Neuronal stem cell (in vitro differentiated cells): ENCODE measurements around the gene PXMP2.

Experiments used
- DNase-seq: peaks from one replicate; pipeline ENCODE4 v3.0.0-alpha.2; 2013; ENCODE audit warnings: low spot score
- H2AFZ ChIP-seq: one replicate; pipeline ENCODE4 v1.6.1; 2013; ENCODE audit warnings: mild to moderate bottlenecking, low read length, inconsistent platforms
- H2AK5ac ChIP-seq: 2 replicates; pipeline ENCODE4 v1.6.1; 2013; ENCODE audit warnings: low read depth, mild to moderate bottlenecking, inconsistent platforms, low read length, moderate library complexity, mixed read lengths
- H2BK120ac ChIP-seq: 2 replicates; pipeline ENCODE4 v1.6.1; 2013; ENCODE audit warnings: low read depth, mild to moderate bottlenecking, inconsistent platforms, low read length, moderate library complexity, mixed read lengths
- H2BK12ac ChIP-seq: one replicate; pipeline ENCODE4 v1.6.1; 2013; ENCODE audit warnings: low read length, inconsistent platforms
- H2BK15ac ChIP-seq: 2 replicates; pipeline ENCODE4 v1.6.1; 2013; ENCODE audit warnings: mild to moderate bottlenecking, low read length, inconsistent platforms, mixed read lengths
- H2BK5ac ChIP-seq: one replicate; pipeline ENCODE4 v1.6.1; 2013; ENCODE audit warnings: inconsistent platforms, mild to moderate bottlenecking, low read length, moderate library complexity
- H3K14ac ChIP-seq: one replicate; pipeline ENCODE4 v1.6.1; 2013; ENCODE audit warnings: low read length, inconsistent platforms
- H3K18ac ChIP-seq: 2 replicates; pipeline ENCODE4 v1.6.1; 2013; ENCODE audit warnings: low read length, inconsistent platforms
- H3K23ac ChIP-seq: 2 replicates; pipeline ENCODE4 v1.6.1; 2013; ENCODE audit warnings: low read depth, mild to moderate bottlenecking, mixed read lengths, low read length, inconsistent platforms; ENCODE audit not compliant: poor library complexity
- H3K27ac ChIP-seq: replicated peaks from 3 replicates; pipeline ENCODE4 v1.5.1; 2013; ENCODE audit warnings: low read length, inconsistent platforms
- H3K27me3 ChIP-seq, 3 experiments: 2 replicates each; pipeline ENCODE4 v1.6.1; 2013; ENCODE audit warnings: low read length in 3 of 3, mild to moderate bottlenecking in 2 of 3, inconsistent platforms in 1 of 3, low read depth in 1 of 3, mixed read lengths in 1 of 3, moderate library complexity in 1 of 3; ENCODE audit not compliant: control insufficient read depth in 3 of 3, insufficient read depth in 3 of 3
- H3K36me3 ChIP-seq, 2 donors: replicated peaks in 1 of 2; 2 replicates each; pipeline ENCODE4 v1.6.1; 2013; ENCODE audit warnings: low read length in 2 of 2; ENCODE audit not compliant: control insufficient read depth in 2 of 2, insufficient read depth in 2 of 2
- H3K4ac ChIP-seq: 2 replicates; pipeline ENCODE4 v1.6.1; 2013; ENCODE audit warnings: inconsistent platforms, mild to moderate bottlenecking, low read length, moderate library complexity
- H3K4me1 ChIP-seq, 2 donors: 1 replicate in 1 of 2; 2 replicates in 1 of 2; pipeline ENCODE4 v1.6.1; 2013; ENCODE audit warnings: low read length in 2 of 2, low read depth in 1 of 2; ENCODE audit not compliant: control insufficient read depth in 2 of 2, insufficient read depth in 1 of 2
- H3K4me2 ChIP-seq: one replicate; pipeline ENCODE4 v1.6.1; 2013; ENCODE audit warnings: mild to moderate bottlenecking, low read length, inconsistent platforms; ENCODE audit not compliant: insufficient read depth, poor library complexity, severe bottlenecking
- H3K4me3 ChIP-seq, 2 donors: 2 replicates each; pipeline ENCODE4 v1.5.1; 2013; ENCODE audit warnings: low read length in 2 of 2, mild to moderate bottlenecking in 2 of 2, inconsistent platforms in 1 of 2, moderate library complexity in 1 of 2
- H3K79me1 ChIP-seq: one replicate; pipeline ENCODE4 v1.6.1; 2013; ENCODE audit warnings: low read depth, mild to moderate bottlenecking, inconsistent platforms, low read length, moderate library complexity
- H3K9ac ChIP-seq: one replicate; pipeline ENCODE4 v1.6.1; 2013; ENCODE audit warnings: mild to moderate bottlenecking, low read depth, low read length, inconsistent platforms; ENCODE audit not compliant: poor library complexity
- H3K9me3 ChIP-seq, 2 donors: replicated peaks in 1 of 2; 2 replicates each; pipeline versions ENCODE3 to v1.6.1; 2013; ENCODE audit warnings: low read length in 2 of 2, mild to moderate bottlenecking in 2 of 2, inconsistent platforms in 1 of 2, low read depth in 1 of 2, mixed read lengths in 1 of 2, moderate library complexity in 1 of 2; ENCODE audit not compliant: control insufficient read depth in 2 of 2, insufficient read depth in 1 of 2
- H4K8ac ChIP-seq: one replicate; pipeline ENCODE4 v1.6.1; 2013; ENCODE audit warnings: low read depth, mild to moderate bottlenecking, inconsistent platforms, low read length, moderate library complexity
- H4K91ac ChIP-seq: one replicate; pipeline ENCODE4 v1.6.1; 2013; ENCODE audit warnings: low read length, low read depth, mild to moderate bottlenecking, inconsistent platforms; ENCODE audit not compliant: poor library complexity
- WGBS, 2 donors: extraction: QIAGEN DNeasy Blood & Tissue Kit; methylation state at CpG; one replicate each; pipeline ENCODE4 v1.1.7; 2013; ENCODE audit warnings: missing lambda C conversion rate in 2 of 2, mixed read lengths in 1 of 2; ENCODE audit not compliant: insufficient read length in 2 of 2, insufficient replicate concordance in 1 of 2; ENCODE audit errors: extremely low coverage in 2 of 2; 5-methylcytosine and 5-hydroxymethylcytosine counted together

PXMP2 gene

GRCh38 chr12:132675757-132676432, 11.5 kb upstream of the PXMP2 start:
- no peak overlapping the region for H2AFZ ChIP-seq
- H3K18ac ChIP-seq = no peak overlapping the region
- H3K9me3 ChIP-seq = no peaks in the 10 kb centered on the region
- H2BK120ac ChIP-seq = no peak overlapping the region
- no peaks in the 10 kb centered on the region for H3K4me1 ChIP-seq
- no peak overlapping the region for H2BK12ac ChIP-seq
- H3K14ac ChIP-seq = no peak overlapping the region
- DNase-seq = no peak
- no peaks in the 10 kb centered on the region for H3K27me3 ChIP-seq
- no CpG with 5 or more reads among the region's 14 CpGs for WGBS, 2 donors
- H3K23ac ChIP-seq = no peak overlapping the region
- H3K4me3 ChIP-seq = no peak overlapping the region
- peaks cover 4% of the 10 kb centered on the region for H3K79me1 ChIP-seq
- no peak overlapping the region for H4K91ac ChIP-seq
- H4K8ac ChIP-seq = no peak overlapping the region
- H2BK15ac ChIP-seq = no peak overlapping the region
- H2AK5ac ChIP-seq = no peak overlapping the region
- peaks cover 62 to 99% of the 10 kb centered on the region in 2 donors for H3K36me3 ChIP-seq
- H3K4me2 ChIP-seq = no peak overlapping the region
- no peak overlapping the region for H3K27ac ChIP-seq
- H3K9ac ChIP-seq = peak overlapping the region; percentile 21
- no peak overlapping the region for H3K4ac ChIP-seq
- no peak overlapping the region for H2BK5ac ChIP-seq

GRCh38 chr12:132677492-132677891, 9.9 kb upstream of the PXMP2 start:
- no CpG with 5 or more reads among the region's 9 CpGs for WGBS, 2 donors
- H3K27ac ChIP-seq = no peak overlapping the region
- no peak overlapping the region for H3K4ac ChIP-seq
- no peak overlapping the region for H2BK15ac ChIP-seq
- DNase-seq = no peak
- no peak overlapping the region for H4K91ac ChIP-seq
- no peak overlapping the region for H4K8ac ChIP-seq
- H3K23ac ChIP-seq = no peak overlapping the region
- H2BK5ac ChIP-seq = no peak overlapping the region
- no peak overlapping the region for H2BK120ac ChIP-seq
- no peak overlapping the region for H3K14ac ChIP-seq
- H3K18ac ChIP-seq = no peak overlapping the region
- H3K4me2 ChIP-seq = no peak overlapping the region
- no peak overlapping the region for H3K4me3 ChIP-seq
- H2AK5ac ChIP-seq = no peak overlapping the region
- H3K27me3 ChIP-seq = no peaks in the 10 kb centered on the region
- H3K9ac ChIP-seq = no peak overlapping the region
- peaks cover 54 to 93% of the 10 kb centered on the region in 2 donors for H3K36me3 ChIP-seq
- no peak overlapping the region for H2BK12ac ChIP-seq
- no peak overlapping the region for H2AFZ ChIP-seq
- H3K4me1 ChIP-seq = no peaks in the 10 kb centered on the region
- H3K9me3 ChIP-seq = peaks cover 0 to 2% of the 10 kb centered on the region in 2 donors
- peaks cover 4% of the 10 kb centered on the region for H3K79me1 ChIP-seq

DNA sequence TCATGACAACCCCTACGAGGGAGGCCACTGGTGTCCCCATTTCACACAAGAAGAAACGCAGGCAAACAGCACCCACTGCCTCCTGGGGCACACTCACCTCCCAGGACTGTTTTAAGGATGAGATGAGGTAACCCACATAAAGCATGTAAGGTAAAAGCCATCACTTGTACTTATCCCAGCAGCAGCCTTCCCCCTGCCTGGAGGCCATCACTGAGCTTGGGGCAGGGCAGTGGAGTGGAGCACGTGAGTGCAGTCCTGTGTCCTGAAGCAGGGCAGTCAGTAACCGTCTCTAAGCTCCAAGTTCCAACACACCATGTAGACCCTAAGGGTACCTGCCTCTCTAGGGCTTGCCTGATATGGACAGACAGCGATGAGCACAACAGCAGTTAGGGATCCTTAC, 2.0 kb upstream of the PXMP2 start:
- peak overlapping the region in 1 of 2 donors; percentile 71 for H3K4me3 ChIP-seq
- no peak overlapping the region for H2BK12ac ChIP-seq
- no peak overlapping the region for H3K27ac ChIP-seq

GRCh38 chr12:132686825-132687210, 569 bp upstream of the PXMP2 start:
- DNase-seq = no peak
- Histone ChIP-seq H2BK120ac (no peak overlapping the region), H4K8ac (no peak overlapping the region)

More for the DNA sequence above, 2.0 kb upstream of the PXMP2 start:
- Histone ChIP-seq H3K14ac (no peak overlapping the region), H3K79me1 (peaks cover 8% of the 10 kb centered on the region), H3K23ac (peak overlapping the region; percentile 45), H3K36me3 (peaks cover 5 to 33% of the 10 kb centered on the region in 2 donors), H4K91ac (no peak overlapping the region), H3K27me3 (peaks cover 0 to 4% (median 0%) of the 10 kb centered on the region in 3 experiments), H2AFZ (no peak overlapping the region), H3K4ac (no peak overlapping the region), H2BK5ac (no peak overlapping the region), H3K4me2 (no peak overlapping the region), H2AK5ac (no peak overlapping the region), H2BK15ac (no peak overlapping the region), H2BK120ac (no peak overlapping the region), H4K8ac (no peak overlapping the region), H3K18ac (no peak overlapping the region), H3K9ac (peak overlapping the region; percentile 38), H3K4me1 (peaks cover 0 to 9% of the 10 kb centered on the region in 2 donors), H3K9me3 (peaks cover 0 to 13% of the 10 kb centered on the region in 2 donors)
- no peak for DNase-seq
- no CpG with 5 or more reads among the region's 5 CpGs for WGBS, 2 donors

More at GRCh38 chr12:132686825-132687210, 569 bp upstream of the PXMP2 start:
- peaks cover 0 to 4% (median 0%) of the 10 kb centered on the region in 3 experiments for H3K27me3 ChIP-seq
- H3K4me2 ChIP-seq = peak overlapping the region; percentile 42
- H3K9ac ChIP-seq = peak overlapping the region; percentile 81
- no peak overlapping the region for H2AK5ac ChIP-seq
- peak overlapping the region; percentile 80 for H3K23ac ChIP-seq
- H3K18ac ChIP-seq = peak overlapping the region; percentile 9
- peaks cover 7% of the 10 kb centered on the region for H3K79me1 ChIP-seq
- H3K14ac ChIP-seq = no peak overlapping the region
- H3K27ac ChIP-seq = peak overlapping the region; percentile 56
- WGBS, 2 donors = no CpG with 5 or more reads among the region's 55 CpGs
- H2AFZ ChIP-seq = peak overlapping the region; percentile 89
- no peak overlapping the region for H2BK15ac ChIP-seq
- H3K9me3 ChIP-seq = peaks cover 0 to 13% of the 10 kb centered on the region in 2 donors
- H2BK5ac ChIP-seq = no peak overlapping the region
- H3K4me1 ChIP-seq = peaks cover 0 to 9% of the 10 kb centered on the region in 2 donors
- H2BK12ac ChIP-seq = no peak overlapping the region
- peak overlapping the region; percentile 71 to 89 for H3K4me3 ChIP-seq
- no peak overlapping the region for H3K4ac ChIP-seq
- H4K91ac ChIP-seq = peak overlapping the region; percentile 72
- peaks cover 7 to 35% of the 10 kb centered on the region in 2 donors for H3K36me3 ChIP-seq
